HEK293 (cell line): ENCODE data around the gene ZHX3.

Source experiments
- CTCF ChIA-PET: fragments of 350-600 bp; formaldehyde crosslinking; extraction: SDS; loops from one replicate; lab custom pipeline; 2021; ENCODE audit warnings: antibody characterized with exemption; lab: Yijun Ruan, JAX
- POLR2A ChIA-PET: fragments of 300-600 bp; formaldehyde crosslinking; extraction: SDS; loops from one replicate; lab custom pipeline; 2020; ENCODE audit warnings: antibody characterized with exemption, inconsistent platforms; lab: Yijun Ruan, JAX
- H3K27ac ChIP-seq: fragments of 200-500 bp; sonication (Bioruptor generic); 2 replicates; pipeline ENCODE4 v1.5.1; 2014; ENCODE audit warnings: low read depth, low read length, control low read depth, inconsistent platforms; ENCODE audit errors: extremely low read depth
- H3K36me3 ChIP-seq, 2 experiments: fragments of 200-500 bp in 1 of 2; sonication (Bioruptor generic) in 1 of 2; 1 replicate in 1 of 2; 2 replicates in 1 of 2; pipeline ENCODE4 v1.5.1; 2014 to 2017; ENCODE audit warnings: inconsistent platforms in 2 of 2, low read length in 2 of 2; ENCODE audit not compliant: control insufficient read depth in 2 of 2, insufficient read depth in 1 of 2
- H3K4me1 ChIP-seq: fragments of 200-500 bp; sonication (Bioruptor generic); 2 replicates; pipeline ENCODE4 v1.5.1; 2014; ENCODE audit warnings: mild to moderate bottlenecking, low read length, inconsistent platforms; ENCODE audit not compliant: control insufficient read depth, insufficient read depth
- H3K4me3 ChIP-seq: 2 replicates; pipeline ENCODE4 v1.5.1; 2011; ENCODE audit warnings: low read depth, mild to moderate bottlenecking, control low read depth, low read length, moderate library complexity
- H3K9me3 ChIP-seq: fragments of 200-500 bp; sonication (Bioruptor generic); 2 replicates; pipeline ENCODE4 v1.5.1; 2014; ENCODE audit warnings: low read depth, low read length, inconsistent platforms; ENCODE audit not compliant: control insufficient read depth, insufficient read depth
- GLIS2 ChIP-seq: fragments of 450-650 bp; formaldehyde crosslinking; IDR thresholded peaks from 2 replicates; pipeline ENCODE4 v1.5.1; 2016; ENCODE audit warnings: missing biosample characterization, missing genetic modification characterization
- IKZF3 ChIP-seq: fragments of 450-650 bp; IDR thresholded peaks from 2 replicates; pipeline ENCODE4 v1.5.0; 2018; ENCODE audit warnings: missing biosample characterization, mild to moderate bottlenecking, missing genetic modification characterization, moderate library complexity
- KLF10 ChIP-seq: fragments of 450-650 bp; IDR thresholded peaks from 2 replicates; pipeline ENCODE4 v1.5.1; 2018; ENCODE audit warnings: missing biosample characterization, mild to moderate bottlenecking, missing genetic modification characterization
- KLF9 ChIP-seq: fragments of 450-650 bp; formaldehyde crosslinking; IDR thresholded peaks from 2 replicates; pipeline ENCODE4 v1.5.1; 2016; ENCODE audit warnings: missing biosample characterization, missing genetic modification characterization, low read depth
- SCRT1 ChIP-seq: fragments of 450-650 bp; formaldehyde crosslinking; IDR thresholded peaks from 2 replicates; pipeline ENCODE4 v1.5.1; 2016; ENCODE audit warnings: missing biosample characterization, missing genetic modification characterization, borderline replicate concordance
- SP3 ChIP-seq: fragments of 450-650 bp; formaldehyde crosslinking; IDR thresholded peaks from 2 replicates; pipeline ENCODE4 v1.5.1; 2016; ENCODE audit warnings: missing biosample characterization, missing genetic modification characterization
- TRIM28 ChIP-seq: IDR thresholded peaks from 2 replicates; pipeline ENCODE4 v1.6.1; 2011; ENCODE audit warnings: low read length, control low read depth, borderline replicate concordance
- ZBTB17 ChIP-seq: fragments of 450-650 bp; formaldehyde crosslinking; IDR thresholded peaks from 2 replicates; pipeline ENCODE4 v1.5.1; 2016; ENCODE audit warnings: missing biosample characterization, missing genetic modification characterization
- ZBTB7A ChIP-seq: fragments of 450-650 bp; formaldehyde crosslinking; IDR thresholded peaks from 2 replicates; pipeline ENCODE4 v1.5.1; 2016; ENCODE audit warnings: low read depth, missing biosample characterization, missing genetic modification characterization
- ZBTB8A ChIP-seq: fragments of 450-650 bp; formaldehyde crosslinking; IDR thresholded peaks from 2 replicates; pipeline ENCODE4 v1.5.1; 2016; ENCODE audit warnings: missing biosample characterization, missing genetic modification characterization
- ZIC2 ChIP-seq: fragments of 450-650 bp; formaldehyde crosslinking; IDR thresholded peaks from 2 replicates; pipeline ENCODE4 v1.5.1; 2016; ENCODE audit warnings: missing biosample characterization, missing genetic modification characterization
- ZNF140 ChIP-seq: fragments of 450-650 bp; formaldehyde crosslinking; IDR thresholded peaks from 2 replicates; pipeline ENCODE4 v1.5.1; 2016; ENCODE audit warnings: missing biosample characterization, missing genetic modification characterization
- ZNF366 ChIP-seq: fragments of 450-650 bp; formaldehyde crosslinking; conservative IDR thresholded peaks from 2 replicates; pipeline ENCODE4 v1.5.1; 2016; ENCODE audit warnings: missing biosample characterization, missing genetic modification characterization
- ZNF558 ChIP-seq: fragments of 450-650 bp; formaldehyde crosslinking; IDR thresholded peaks from 2 replicates; pipeline ENCODE4 v1.5.1; 2016; ENCODE audit warnings: missing biosample characterization, missing genetic modification characterization
- ZNF560 ChIP-seq: fragments of 450-650 bp; formaldehyde crosslinking; IDR thresholded peaks from 2 replicates; pipeline ENCODE4 v1.5.1; 2017; ENCODE audit warnings: missing biosample characterization, missing genetic modification characterization, borderline replicate concordance
- ZNF624 ChIP-seq: fragments of 450-650 bp; formaldehyde crosslinking; IDR thresholded peaks from 2 replicates; pipeline ENCODE4 v1.5.1; 2017; ENCODE audit warnings: missing biosample characterization, missing genetic modification characterization
- ZSCAN30 ChIP-seq: fragments of 450-650 bp; IDR thresholded peaks from 2 replicates; pipeline ENCODE4 v1.5.1; 2018; ENCODE audit warnings: missing biosample characterization, mild to moderate bottlenecking, missing genetic modification characterization, moderate library complexity
- TF ChIP-seq, protein P1 (sequence below): fragments of 450-650 bp; formaldehyde crosslinking; IDR thresholded peaks from 2 replicates; pipeline ENCODE4 v1.5.1; 2016; ENCODE audit warnings: missing biosample characterization, missing genetic modification characterization
- TF ChIP-seq, protein P2 (sequence below): fragments of 450-650 bp; formaldehyde crosslinking; IDR thresholded peaks from 2 replicates; pipeline ENCODE4 v1.5.1; 2016; ENCODE audit warnings: missing biosample characterization, missing genetic modification characterization
- TF ChIP-seq, protein P3 (sequence below): fragments of 450-650 bp; formaldehyde crosslinking; IDR thresholded peaks from 2 replicates; pipeline ENCODE4 v1.5.1; 2017; ENCODE audit warnings: missing biosample characterization, missing genetic modification characterization
- TF ChIP-seq, protein P4 (sequence below): IDR thresholded peaks from 2 replicates; pipeline ENCODE4 v1.6.1; 2011; ENCODE audit warnings: mild to moderate bottlenecking, low read depth, low read length, borderline replicate concordance
- TF ChIP-seq, protein P5 (sequence below): fragments of 450-650 bp; formaldehyde crosslinking; IDR thresholded peaks from 2 replicates; pipeline ENCODE4 v1.5.1; 2017; ENCODE audit warnings: missing biosample characterization, missing genetic modification characterization

ZHX3 gene

DNA sequence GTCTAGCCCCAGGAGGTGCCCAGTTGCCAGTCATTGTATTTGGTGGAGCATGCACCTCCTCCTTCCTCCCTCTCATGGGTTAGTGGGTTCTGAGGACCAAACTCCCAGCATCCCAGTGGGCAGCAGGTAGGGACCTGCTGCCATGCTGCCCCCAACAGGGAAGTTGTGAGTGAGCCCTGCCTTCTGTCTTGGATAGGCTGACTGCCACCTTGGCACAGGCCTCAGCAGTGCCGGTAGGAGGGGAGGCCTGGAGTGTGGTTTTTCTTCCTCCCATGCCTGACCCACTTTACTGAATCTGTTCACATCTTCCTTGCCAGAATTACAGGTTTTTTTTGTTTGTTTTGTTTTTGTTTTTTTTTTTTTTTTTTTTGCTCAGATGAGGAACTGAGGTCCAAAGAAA is 155.6 kb downstream of the ZHX3 start:
- Histone ChIP-seq H3K9me3 (no peaks in the 10 kb centered on the region), H3K36me3 (peaks cover 4 to 84% of the 10 kb centered on the region in 2 experiments; a peak in 2 of 3 replicates), H3K27ac (no peak overlapping the region)
- POLR2A ChIA-PET: no interaction called here
- TF ChIP-seq, protein P1, sequence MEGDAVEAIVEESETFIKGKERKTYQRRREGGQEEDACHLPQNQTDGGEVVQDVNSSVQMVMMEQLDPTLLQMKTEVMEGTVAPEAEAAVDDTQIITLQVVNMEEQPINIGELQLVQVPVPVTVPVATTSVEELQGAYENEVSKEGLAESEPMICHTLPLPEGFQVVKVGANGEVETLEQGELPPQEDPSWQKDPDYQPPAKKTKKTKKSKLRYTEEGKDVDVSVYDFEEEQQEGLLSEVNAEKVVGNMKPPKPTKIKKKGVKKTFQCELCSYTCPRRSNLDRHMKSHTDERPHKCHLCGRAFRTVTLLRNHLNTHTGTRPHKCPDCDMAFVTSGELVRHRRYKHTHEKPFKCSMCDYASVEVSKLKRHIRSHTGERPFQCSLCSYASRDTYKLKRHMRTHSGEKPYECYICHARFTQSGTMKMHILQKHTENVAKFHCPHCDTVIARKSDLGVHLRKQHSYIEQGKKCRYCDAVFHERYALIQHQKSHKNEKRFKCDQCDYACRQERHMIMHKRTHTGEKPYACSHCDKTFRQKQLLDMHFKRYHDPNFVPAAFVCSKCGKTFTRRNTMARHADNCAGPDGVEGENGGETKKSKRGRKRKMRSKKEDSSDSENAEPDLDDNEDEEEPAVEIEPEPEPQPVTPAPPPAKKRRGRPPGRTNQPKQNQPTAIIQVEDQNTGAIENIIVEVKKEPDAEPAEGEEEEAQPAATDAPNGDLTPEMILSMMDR (tag by site-specific recombination): 0 out of 2 replicates have a peak, but pooled peaks have one; percentile 20
- TF ChIP-seq ZIC2 (tag by site-specific recombination) (0 out of 2 replicates have a peak, but pooled peaks have one; percentile 25), IKZF3 (tag by site-specific recombination) (no peak)
- TF ChIP-seq, all 188 proteins: peak for 2
- CTCF ChIA-PET: interaction anchor here (0.6 kb wide), 1 partner anchor 10 kb away, joined by 3 read pairs; no protein-coding TSS in a partner anchor
- Histone ChIP-seq H3K4me1 (no peaks in the 10 kb centered on the region), H3K4me3 (no peak overlapping the region)

DNA sequence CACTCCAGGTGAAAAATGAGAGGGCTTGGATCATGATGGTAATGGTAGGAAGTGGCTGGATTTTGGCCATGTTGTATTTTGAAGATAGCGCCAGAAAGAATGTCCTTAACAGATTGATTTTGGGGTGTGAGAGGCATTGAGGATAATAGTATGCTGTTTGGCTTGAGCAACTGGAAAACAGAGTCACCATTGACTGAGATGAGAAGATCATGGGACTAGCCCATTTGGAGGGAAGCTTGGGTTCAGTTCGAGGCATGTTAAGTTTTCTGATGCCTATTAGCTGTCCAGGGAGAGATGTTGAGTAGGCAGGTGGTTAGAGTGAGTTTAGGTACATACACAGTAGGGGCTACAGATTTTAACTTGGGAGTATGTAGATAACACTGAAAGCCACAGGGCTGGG is 156.8 kb downstream of the ZHX3 start:
- CTCF ChIA-PET: interaction anchor here (0.6 to 1.5 kb wide), 2 partner anchors 12 to 26 kb away, joined by 3 to 5 read pairs; no protein-coding TSS in a partner anchor
- POLR2A ChIA-PET: no interaction called here
- TF ChIP-seq TRIM28: no peak
- TF ChIP-seq ZNF140: no peak
- TF ChIP-seq, protein P2, sequence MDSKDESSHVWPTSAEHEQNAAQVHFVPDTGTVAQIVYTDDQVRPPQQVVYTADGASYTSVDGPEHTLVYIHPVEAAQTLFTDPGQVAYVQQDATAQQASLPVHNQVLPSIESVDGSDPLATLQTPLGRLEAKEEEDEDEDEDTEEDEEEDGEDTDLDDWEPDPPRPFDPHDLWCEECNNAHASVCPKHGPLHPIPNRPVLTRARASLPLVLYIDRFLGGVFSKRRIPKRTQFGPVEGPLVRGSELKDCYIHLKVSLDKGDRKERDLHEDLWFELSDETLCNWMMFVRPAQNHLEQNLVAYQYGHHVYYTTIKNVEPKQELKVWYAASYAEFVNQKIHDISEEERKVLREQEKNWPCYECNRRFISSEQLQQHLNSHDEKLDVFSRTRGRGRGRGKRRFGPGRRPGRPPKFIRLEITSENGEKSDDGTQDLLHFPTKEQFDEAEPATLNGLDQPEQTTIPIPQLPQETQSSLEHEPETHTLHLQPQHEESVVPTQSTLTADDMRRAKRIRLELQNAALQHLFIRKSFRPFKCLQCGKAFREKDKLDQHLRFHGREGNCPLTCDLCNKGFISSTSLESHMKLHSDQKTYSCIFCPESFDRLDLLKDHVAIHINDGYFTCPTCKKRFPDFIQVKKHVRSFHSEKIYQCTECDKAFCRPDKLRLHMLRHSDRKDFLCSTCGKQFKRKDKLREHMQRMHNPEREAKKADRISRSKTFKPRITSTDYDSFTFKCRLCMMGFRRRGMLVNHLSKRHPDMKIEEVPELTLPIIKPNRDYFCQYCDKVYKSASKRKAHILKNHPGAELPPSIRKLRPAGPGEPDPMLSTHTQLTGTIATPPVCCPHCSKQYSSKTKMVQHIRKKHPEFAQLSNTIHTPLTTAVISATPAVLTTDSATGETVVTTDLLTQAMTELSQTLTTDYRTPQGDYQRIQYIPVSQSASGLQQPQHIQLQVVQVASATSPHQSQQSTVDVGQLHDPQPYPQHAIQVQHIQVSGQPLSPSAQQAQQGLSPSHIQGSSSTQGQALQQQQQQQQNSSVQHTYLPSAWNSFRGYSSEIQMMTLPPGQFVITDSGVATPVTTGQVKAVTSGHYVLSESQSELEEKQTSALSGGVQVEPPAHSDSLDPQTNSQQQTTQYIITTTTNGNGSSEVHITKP (tag by site-specific recombination): no peak
- TF ChIP-seq ZBTB17 (tag by site-specific recombination): no peak
- TF ChIP-seq SP3 (tag by site-specific recombination): no peak
- no peak for TF ChIP-seq ZBTB7A (tag by site-specific recombination)
- TF ChIP-seq ZNF560: no peak
- TF ChIP-seq ZNF624 (tag by site-specific recombination): no peak
- TF ChIP-seq KLF10 (tag by site-specific recombination): no peak
- TF ChIP-seq ZNF366 (tag by site-specific recombination): no peak
- TF ChIP-seq, protein P3, sequence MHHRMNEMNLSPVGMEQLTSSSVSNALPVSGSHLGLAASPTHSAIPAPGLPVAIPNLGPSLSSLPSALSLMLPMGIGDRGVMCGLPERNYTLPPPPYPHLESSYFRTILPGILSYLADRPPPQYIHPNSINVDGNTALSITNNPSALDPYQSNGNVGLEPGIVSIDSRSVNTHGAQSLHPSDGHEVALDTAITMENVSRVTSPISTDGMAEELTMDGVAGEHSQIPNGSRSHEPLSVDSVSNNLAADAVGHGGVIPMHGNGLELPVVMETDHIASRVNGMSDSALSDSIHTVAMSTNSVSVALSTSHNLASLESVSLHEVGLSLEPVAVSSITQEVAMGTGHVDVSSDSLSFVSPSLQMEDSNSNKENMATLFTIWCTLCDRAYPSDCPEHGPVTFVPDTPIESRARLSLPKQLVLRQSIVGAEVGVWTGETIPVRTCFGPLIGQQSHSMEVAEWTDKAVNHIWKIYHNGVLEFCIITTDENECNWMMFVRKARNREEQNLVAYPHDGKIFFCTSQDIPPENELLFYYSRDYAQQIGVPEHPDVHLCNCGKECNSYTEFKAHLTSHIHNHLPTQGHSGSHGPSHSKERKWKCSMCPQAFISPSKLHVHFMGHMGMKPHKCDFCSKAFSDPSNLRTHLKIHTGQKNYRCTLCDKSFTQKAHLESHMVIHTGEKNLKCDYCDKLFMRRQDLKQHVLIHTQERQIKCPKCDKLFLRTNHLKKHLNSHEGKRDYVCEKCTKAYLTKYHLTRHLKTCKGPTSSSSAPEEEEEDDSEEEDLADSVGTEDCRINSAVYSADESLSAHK (tag by site-specific recombination): no peak
- no peak for TF ChIP-seq SCRT1 (tag by site-specific recombination)
- no peak for TF ChIP-seq GLIS2
- no peak for TF ChIP-seq ZSCAN30
- TF ChIP-seq, protein P4, sequence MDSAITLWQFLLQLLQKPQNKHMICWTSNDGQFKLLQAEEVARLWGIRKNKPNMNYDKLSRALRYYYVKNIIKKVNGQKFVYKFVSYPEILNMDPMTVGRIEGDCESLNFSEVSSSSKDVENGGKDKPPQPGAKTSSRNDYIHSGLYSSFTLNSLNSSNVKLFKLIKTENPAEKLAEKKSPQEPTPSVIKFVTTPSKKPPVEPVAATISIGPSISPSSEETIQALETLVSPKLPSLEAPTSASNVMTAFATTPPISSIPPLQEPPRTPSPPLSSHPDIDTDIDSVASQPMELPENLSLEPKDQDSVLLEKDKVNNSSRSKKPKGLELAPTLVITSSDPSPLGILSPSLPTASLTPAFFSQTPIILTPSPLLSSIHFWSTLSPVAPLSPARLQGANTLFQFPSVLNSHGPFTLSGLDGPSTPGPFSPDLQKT: no peak
- TF ChIP-seq, protein P5, sequence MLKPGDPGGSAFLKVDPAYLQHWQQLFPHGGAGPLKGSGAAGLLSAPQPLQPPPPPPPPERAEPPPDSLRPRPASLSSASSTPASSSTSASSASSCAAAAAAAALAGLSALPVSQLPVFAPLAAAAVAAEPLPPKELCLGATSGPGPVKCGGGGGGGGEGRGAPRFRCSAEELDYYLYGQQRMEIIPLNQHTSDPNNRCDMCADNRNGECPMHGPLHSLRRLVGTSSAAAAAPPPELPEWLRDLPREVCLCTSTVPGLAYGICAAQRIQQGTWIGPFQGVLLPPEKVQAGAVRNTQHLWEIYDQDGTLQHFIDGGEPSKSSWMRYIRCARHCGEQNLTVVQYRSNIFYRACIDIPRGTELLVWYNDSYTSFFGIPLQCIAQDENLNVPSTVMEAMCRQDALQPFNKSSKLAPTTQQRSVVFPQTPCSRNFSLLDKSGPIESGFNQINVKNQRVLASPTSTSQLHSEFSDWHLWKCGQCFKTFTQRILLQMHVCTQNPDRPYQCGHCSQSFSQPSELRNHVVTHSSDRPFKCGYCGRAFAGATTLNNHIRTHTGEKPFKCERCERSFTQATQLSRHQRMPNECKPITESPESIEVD: no peak
- no peak for TF ChIP-seq KLF9
- TF ChIP-seq ZNF558 (tag by site-specific recombination): no peak
- no peak for TF ChIP-seq ZBTB8A (tag by site-specific recombination)
- TF ChIP-seq, all 188 proteins: peak for 0

More for the DNA sequence above, 156.8 kb downstream of the ZHX3 start:
- no peak overlapping the region for H3K27ac ChIP-seq
- H3K4me1 ChIP-seq: no peaks in the 10 kb centered on the region
- H3K9me3 ChIP-seq: no peaks in the 10 kb centered on the region
- peaks cover 4 to 78% of the 10 kb centered on the region in 2 experiments; a peak in 2 of 3 replicates for H3K36me3 ChIP-seq
- no peak overlapping the region for H3K4me3 ChIP-seq
